Fibroblast of skin of left quadriceps (primary cell): ENCODE data around the gene TREH.

Experiments
- DNase-seq, 2 experiments: peaks; one replicate each; pipeline ENCODE4 v3.0.0-alpha.2; 2013; ENCODE audit warnings: low read depth in 2 of 2

Gene TREH

DNA sequence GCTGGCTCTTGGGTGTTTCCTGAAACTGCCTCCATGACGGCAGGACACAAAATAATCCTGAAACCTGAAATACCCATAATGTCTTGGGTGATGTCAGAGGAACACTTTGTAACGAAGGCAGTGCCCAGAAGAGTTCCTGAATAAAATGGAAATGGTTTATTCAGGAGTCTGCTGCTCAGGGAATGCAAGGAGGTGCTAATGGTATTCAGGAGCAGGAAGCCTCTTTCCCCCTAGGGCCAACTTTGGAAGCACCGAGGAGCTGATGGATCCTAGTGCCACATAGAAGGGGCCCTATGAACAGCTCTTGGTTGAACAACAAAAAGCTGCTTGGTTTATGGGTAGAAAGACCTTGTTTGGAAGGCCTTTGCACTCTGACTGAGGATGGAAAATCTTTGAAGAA is 15.5 kb downstream of the TREH start:
- no peak for DNase-seq

DNA sequence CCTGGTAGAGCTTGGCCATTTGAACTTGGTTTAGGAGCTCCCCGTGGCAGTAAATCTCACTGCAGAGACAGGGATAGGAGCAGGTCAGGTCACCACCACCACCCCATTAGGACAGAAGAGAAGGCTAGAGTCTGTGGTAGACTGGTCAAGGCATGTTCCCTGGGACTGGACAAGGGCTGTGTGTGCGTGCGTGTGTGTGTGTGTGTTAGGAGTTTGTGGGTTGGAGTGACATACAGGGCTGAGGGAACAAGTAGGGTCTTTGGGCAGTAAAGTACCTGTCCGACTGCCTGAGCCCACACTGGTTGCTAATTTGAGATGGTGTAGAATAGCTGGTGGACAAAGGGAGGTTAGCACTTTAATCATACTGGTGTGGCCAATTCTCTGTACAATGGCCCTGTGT is 16.1 kb downstream of the TREH start:
- no peak for DNase-seq

DNA sequence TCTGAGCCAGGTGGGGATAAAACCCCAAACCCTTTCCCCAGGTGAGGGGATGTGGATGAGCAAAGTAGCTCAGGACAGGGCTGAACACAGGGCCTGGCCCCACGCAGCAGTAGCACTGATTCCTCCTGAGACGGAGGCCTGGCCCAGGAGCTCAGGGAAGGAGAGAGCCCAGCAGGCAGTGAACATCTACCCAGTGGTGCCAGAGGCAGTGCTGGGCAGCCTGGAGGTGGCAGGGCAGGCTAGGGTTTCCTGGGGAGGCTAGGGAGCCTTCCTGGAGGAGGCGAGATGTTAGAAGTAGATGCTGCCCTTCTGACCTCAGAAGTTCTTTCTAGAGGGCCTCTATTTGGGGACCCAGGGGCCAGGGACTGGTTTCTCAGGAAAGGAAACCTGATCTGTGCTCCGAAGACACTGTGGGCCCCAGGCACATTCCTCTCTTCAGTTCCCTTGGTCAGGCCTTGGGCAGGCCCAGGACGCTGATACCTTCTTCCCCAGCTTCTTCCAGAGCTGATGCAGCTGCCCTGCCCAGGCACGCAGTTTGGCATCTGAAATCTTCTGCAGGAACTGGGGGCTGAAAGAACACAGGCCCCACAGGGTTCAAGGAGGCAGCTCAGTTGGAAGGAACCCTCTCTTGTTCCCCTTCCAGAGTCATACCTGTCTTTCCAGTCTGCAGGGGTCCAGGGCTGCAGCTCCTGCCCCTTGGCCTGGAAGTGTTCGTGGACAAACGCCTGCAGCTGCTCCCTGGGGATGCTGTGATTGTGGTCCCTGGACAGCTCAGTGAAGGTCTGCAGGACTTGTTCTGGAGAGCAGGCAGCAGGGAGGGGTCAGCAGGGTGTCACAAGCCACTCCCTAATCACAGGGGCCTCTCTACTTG is 16.8 kb downstream of the TREH start:
- DNase-seq: no peak

DNA sequence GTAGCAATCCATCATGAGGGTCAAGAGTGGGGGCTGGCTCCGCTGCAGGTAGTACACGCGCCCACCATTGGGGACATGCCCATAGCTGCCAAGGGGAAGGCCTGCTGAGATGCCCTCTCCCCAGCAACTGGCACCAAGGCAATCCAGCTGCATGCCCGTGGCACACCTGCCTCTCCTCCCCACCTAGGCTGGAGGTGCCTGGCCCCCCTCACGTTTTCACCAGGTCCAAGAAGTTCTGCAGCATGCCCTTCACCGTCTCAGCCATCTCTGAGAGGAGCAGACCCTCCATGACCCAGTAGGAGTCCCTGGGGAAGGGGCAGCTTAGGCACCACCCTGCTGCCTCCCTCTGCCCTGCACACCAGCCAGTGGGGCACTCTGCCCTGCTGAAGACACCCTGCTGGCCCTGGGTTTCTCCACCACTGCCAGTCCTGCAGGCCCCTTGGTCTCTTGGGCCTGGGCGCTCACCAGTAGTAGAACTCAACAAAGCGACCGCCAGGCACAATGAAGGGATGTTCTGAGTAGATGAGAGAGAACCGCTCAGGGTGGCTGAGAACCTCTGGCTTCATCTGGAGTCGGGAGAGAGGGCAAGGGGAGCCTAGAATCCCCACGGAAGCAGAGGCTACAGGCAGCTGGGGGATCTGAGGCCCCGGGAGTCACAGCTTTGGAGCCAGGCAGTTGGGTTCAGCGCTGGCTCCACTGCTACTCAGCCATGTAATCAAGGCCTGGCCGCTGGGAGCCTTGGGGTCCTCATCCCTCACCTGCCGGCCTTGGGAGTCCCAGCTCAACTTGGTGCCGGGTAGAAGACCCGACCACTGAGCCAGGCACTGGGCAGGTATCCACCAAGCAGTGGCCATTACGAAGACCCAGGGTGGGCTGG is 17.8 kb downstream of the TREH start:
- DNase-seq: no peak

DNA sequence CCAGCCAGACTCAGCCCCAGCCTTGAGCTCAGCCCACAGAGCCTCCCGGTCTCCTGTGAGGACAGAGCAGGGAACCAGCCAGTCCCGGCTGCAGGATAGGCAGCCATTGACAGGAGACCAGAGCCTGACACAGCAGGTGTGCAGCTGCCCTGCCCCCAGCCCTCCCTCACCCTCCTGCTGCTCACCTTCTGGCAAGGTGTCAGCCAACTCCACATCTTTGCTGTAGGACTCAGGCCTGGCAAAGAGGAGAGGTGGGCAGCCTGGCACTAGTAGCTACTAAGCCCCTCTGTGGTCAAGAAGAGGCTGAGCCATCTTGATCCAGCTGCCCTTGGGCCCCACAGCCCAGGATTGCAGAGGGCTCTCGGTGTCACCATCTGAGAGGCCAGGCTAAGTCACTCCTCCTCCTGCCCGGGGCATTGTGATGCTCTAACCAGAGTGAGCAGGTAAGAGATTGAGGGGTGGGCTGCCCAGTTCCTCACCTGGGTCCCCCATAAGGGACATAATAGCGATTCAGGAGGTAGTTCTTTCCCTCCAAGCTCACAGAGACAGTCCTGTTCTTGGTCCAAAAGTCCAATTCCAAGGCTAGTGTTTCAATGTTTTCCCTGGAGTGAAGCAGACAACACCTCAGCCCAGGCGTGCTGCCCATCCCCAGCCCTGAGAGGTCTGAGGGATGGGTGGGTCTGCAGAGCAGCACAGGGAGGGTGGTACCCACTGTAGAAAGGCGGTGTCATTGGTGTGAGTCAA is 18.6 kb downstream of the TREH start:
- DNase-seq: no peak

DNA sequence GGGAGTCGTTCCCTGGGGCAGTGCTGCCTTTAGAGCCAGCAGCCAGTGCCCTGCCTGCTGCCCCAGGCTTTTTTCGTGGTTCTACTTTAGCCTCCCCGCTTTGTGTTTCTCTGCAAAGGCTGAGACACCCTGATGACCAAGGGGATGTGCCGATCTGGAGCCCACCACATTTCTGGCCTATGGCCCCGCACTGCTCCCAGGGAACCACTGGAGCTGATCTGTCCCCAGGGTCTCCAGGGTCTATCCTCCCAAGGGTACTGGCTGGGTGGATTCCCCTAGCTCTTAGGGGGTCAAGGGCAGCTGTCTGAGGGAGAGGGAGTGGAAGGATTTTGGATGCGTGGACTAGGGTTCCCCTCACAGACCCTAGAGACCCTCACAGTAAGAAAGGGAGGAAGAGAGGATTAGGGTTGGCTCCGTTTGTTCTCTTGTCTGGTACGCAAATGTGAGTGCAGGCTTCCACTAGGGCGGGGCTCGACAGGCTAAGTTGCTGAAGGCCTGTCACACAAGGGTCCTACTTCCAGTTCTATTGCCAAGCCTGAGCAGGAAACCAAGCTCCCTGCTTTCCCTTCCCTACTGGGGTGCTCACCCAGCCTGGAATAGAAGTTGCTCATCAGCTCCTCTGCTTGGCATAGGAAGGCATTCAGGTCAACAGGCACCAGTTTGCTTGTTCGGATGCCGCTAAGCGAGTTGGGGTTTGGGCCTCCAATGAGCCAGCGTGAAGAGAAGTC is 19.3 kb downstream of the TREH start:
- no peak for DNase-seq

DNA sequence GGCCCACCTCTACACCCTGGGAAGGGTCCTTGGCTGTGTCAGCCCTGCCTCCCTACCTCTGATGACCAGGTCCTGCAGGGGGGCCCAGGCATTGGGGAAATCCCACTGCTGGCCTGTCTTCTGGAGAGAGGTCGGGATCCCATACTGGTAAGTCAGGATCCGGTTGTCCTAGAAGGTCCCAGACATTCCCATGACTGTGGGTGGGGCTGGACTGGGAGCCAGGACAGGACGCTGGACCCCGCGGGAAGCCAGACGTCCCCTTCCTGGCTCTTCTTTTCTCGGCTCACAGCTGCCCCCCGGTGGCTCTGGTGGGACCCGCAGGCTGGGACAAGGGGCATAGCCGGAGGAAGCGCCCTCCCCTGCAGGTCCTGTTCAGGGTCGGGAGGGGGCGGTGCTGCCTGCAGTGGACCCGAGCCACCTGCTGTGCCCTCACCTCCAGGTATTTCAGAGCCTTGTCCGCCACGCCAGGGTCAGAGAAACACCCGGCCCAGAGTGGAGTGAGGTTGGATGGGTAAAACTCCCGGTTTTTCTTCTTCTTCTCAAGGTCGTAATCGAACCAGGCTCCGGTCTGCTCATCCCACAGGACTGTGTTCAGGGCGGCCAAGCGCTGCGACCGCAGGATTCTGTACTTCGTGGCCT is 20.0 kb downstream of the TREH start:
- DNase-seq: peak; percentile 39 to 47

DNA sequence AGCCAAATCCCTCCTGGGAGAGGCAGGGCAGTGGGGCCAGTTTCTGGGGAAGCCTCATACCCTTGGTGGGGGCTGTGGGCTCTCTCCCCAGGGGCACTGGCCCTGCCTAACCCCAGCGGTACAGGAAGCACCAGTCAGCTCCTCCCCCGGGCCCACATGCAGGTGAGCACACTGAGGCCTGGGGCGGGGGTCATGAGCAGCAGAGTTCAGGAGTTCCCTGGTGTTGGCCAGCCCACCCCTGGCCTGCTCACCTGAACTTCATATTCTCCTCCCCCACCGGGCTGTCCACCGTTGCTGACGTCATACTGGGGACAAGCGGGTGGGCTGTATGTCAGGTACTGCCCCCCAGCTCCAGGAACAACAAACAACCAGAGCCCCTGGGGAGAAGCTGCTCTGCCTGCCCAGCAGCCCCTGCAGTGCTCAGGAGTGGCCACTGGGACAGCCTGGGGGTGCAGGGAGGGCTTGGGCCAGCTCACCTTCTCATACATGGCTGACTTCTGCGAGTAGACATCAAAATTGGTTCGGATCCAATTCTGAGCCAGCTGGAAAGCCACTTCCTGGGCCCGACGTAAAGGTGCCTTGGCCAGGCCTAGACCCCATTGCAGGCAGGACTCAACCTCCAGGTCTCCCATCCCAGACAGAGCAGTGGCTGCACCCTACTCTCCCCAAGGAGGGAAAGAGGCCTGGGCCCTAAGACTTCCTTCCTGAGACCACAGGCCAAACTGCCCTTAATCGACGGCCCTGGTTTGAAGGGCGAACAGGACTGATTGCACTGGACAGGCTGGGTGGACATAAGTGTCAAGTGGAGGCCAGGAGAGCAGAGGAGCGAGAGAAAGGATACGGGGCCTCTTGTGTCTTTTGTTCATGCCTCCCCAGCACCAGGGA is 20.8 kb downstream of the TREH start:
- DNase-seq: no peak

DNA sequence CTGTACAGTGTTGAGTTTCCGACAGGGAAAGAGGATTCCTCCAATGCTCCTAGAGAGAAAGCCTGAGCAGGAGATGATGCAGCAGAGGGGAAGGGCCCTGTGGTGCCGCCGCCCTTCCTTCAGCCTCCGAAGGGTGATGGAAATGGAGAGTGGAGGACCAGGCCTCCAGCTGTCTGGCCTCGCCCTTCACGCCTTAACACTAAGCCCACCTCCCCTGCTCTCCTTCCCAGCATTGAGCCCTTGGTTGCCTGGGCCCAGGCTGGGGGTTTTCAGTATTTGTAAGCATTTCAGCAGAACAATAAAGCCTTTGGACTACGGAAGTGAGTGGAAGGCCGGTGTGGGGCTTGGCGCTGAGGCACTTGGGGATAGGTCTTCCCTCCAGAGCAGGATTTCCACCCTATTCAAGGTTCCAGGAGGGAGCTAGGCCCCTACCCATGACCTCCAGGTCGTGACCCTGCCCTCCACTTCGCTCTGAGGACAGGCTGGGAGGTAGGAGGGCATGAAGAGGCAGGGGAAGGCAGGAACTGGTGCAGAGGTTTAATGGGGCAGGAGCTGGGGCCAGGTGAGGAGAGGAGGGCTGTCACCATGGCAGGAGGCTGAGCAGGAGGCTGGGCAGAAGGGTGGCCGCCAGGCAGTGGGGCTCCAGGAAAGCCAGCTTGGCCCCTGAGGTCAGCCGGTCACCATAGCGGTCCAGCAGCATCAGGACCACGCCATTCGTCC is 21.6 kb downstream of the TREH start:
- no peak for DNase-seq

DNA sequence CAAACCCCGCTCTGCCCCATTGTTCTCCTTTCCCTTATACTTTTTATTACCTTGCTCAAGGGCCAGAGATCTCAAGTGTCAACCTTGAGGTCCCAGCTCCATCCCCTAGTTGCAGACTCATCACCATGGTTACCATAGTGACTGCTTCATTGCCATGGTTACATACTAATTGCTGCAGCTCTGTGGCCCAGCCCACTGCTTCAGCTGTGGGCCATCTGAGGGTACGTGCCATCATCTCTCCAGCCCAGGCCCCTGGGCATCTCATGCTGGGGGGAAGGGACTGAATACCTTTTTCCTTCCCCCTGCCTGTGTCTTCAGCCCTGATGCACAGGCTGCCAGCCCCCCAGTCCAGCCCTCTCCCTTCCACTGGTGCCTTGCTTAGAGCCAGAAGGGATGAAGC is 22.2 kb downstream of the TREH start:
- no peak for DNase-seq

DNA sequence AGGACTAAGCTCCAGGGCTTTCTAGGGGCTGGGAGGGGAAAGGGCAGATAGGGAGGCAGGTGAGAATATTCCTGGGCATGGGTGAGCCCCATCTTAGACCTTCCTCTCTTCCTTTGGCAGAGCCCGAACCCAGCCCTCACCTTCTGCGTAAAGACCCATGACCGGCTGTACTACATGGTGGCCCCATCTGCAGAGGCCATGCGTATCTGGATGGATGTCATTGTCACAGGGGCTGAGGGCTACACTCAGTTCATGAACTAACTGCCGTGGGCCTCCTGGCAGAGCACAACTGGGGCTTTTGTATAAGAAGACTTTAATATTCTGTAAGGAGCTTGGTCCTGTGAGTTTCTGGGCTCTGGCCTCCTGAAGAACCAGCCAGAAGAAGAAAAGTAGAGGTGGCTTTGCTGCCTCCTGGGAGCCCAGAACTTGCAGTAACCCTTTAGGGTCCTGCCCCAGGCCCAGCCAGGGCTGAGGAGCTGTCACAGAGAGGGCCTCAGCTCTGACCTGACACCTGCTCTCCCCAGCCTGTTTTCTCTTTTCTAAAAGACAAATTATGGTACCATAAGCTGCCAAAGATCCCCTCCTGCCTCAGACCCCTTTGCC is 22.8 kb downstream of the TREH start:
- no peak for DNase-seq

DNA sequence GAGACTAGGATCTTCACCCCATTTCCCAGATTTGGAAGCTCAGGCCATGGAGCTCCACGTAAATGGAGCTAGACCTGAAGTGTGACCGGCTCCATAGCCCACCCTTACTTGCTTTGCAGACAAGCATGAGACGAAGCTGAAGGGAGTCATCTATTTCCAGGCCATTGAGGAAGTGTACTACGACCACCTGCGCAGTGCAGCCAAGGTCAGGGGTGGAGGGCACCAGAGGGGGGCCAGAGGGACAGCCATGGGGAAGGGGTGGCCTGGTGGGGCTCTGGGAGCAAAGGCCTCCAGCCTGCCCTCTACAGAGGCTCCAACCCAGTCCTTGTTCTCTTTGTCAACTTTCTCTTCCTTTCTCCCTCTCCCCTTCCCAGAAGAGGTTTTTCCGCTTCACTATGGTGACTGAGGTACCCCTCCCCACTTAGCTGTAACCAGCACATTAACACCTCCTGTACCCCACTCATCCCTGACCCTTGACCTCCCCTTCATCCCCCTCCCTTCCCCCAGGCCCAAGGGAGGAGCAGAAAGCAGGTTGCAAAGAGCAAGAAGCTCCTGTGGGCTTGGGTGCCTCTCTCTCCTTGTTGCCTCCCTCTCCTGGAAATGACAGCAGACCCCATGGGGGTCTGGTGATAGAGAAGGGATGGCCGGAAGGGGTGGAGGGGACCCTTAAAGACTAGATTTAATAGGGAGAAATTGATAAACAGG is 23.8 kb downstream of the TREH start:
- DNase-seq: no peak

DNA sequence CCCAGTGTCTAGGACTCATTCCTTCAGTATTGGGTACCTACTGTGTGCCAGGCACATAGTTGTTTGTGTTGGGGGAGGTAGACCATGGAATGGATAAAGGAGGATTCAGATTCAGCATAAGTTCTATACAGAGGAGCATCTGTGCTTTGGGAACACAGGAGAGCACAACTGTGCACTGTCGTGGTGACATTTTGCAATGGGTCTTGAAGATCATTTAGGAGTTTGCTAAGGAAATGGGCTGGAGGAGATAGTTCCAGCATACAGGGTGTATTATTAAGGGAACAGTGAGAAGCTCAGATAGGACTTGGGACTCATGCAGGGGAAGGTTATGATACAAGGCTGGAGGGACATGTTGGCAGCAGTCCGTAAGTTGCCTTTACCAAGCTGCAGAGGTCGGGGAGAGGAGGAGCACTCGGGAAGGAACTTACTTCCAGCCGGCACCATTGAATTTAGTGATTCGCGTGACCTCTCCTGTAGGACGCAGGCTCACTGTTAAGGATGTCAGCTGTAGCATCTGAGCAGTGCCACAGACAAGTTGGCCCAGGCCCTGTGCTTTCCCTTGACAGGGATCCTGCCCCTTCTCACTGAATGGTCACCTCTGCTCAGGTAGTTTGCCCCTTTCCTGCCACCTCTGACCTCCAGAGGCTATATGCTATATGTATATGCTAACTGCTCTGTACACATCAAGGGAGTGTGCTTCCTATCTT is 25.6 kb downstream of the TREH start:
- DNase-seq: no peak

DNA sequence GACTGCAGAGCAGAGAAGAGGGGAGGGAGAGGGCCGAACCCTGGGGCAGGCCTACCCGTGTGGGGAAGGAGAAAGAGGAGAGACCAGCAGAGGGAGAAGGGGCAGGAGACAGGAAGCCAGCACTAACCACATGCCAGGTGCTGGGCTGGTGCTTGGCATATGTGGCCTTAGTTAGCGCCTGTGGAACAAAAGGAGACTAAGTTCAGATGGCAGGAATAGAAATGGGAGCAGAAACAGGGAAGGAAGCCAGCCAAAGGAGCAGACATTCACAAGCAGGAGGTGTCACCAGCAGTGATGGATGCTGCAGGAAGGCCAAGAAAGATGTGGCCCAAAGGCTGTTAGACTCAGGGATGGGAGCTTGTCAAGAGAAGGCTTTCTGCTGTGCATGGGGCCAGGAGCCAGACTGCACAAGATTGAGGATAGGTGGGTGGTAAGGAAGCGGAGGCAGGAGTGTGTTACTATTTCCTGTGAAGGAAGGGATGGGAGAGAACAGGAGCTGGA is 26.7 kb downstream of the TREH start:
- no peak for DNase-seq

DNA sequence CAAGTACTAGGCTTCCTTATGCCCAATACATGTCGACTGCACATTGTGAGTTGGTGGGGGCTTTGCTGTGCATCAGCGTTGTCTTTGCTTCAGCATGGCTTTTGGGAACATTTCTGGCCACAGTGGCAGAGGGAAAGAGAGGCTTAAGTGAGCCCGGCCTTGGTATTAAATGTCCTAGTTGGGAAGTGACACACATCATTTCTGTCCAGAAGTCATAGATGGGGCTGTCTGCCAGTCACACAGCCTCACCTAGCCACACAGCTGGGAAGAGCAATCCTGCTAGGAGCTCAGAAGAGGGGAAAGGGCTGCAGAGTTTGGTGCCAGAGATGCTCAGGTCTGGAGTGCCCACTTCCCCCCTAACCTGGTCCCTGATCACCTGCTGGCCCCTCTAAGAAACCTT is 27.6 kb downstream of the TREH start:
- no peak for DNase-seq

DNA sequence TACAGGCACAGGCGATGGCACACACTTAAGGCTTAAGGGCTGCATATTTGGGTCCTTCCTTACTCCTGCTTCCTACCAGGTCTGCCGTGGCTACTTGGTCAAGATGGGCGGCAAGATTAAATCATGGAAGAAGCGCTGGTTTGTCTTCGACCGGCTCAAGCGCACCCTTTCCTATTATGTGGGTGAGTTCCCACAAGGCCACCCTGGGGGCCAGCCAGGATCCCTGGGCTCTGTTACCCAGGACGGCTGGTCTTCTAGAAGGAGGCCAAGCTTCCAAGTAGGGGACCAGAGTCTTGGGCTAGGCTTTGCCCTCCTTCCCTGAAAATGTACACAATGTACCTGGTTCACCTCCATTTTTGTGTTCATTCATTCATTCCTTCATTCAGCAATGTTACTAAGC is 29.1 kb downstream of the TREH start:
- no peak for DNase-seq

DNA sequence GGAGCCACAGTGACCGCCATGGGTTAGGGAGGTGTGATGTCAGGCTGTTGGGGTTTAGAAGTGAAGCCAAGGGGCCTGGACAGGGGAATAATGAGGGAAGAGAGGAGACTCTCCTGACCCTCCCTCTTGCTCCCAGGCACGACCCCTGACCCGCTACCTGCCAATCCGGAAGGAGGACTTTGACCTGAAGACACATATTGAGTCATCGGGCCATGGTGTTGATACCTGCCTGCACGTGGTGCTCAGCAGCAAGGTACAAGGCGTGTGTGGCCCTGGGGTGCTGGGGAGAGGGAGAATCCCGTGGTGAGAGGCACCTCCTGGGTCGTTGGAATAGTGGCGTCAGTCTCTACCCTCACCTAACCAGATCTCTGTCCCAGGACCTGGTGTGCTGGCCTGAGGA is 29.5 kb downstream of the TREH start:
- DNase-seq: no peak

DNA sequence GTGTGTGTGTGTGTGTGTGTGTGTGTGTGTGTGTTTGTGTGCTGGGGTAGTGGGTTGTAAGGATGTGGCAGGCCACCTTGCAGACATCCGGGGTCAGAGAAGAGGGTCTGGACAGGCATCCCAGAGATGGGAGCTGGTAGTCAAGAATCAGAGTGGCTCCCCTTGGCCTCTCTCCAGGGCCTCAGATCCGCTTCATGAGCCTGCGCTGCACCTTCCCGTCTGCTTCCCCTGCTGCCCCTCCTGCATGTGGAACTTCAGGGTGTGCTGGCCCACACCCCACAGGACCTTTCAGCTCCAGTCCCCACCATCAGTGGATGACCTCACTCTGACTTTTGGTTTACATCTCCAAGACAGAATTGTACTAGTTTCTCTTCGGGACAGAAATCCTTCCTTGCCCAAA is 31.2 kb downstream of the TREH start:
- no peak for DNase-seq
